CD4-positive, alpha-beta memory T cell (primary cell): ENCODE results near the gene SLC17A1. TPM values are rescaled to one million over a fixed set of nuclear protein-coding genes. Genes with fewer than 3 reads are reported as not detected.

Source experiments
- CTCF ChIA-PET: fragments of 350-600 bp; sonication (Branson Sonifier 250); formaldehyde crosslinking; loops from one replicate; lab custom pipeline; 2021; ENCODE audit warnings: inconsistent platforms; ENCODE audit not compliant: partially characterized antibody; lab: Charles Lee
- POLR2A ChIA-PET: fragments of 350-600 bp; sonication (Branson Sonifier 250); formaldehyde crosslinking; loops from one replicate; lab custom pipeline; 2021; ENCODE audit not compliant: partially characterized antibody; lab: Charles Lee
- DNase-seq, 5 donors: peaks; one replicate each; pipeline versions ENCODE4 v3.0.0 to v3.0.0-alpha.2; 2020 to 2022; ENCODE audit warnings: mixed read lengths in 1 of 5
- H3K27ac ChIP-seq: one replicate; pipeline ENCODE4 v1.7.0; 2013; ENCODE audit warnings: low read depth, low read length
- H3K27me3 ChIP-seq: 2 replicates; pipeline ENCODE4 v1.7.0; 2013; ENCODE audit warnings: mild to moderate bottlenecking, low read length, moderate library complexity; ENCODE audit not compliant: insufficient read depth
- H3K36me3 ChIP-seq: 2 replicates; pipeline ENCODE4 v1.7.0; 2013; ENCODE audit warnings: mild to moderate bottlenecking, low read length, moderate library complexity; ENCODE audit not compliant: insufficient read depth
- H3K4me1 ChIP-seq: 2 replicates; pipeline ENCODE4 v1.7.0; 2013; ENCODE audit warnings: mild to moderate bottlenecking, low read length, moderate library complexity; ENCODE audit not compliant: insufficient read depth
- H3K4me3 ChIP-seq, 2 donors: one replicate each; pipeline ENCODE4 v1.7.0; 2013; ENCODE audit warnings: low read length in 2 of 2, mild to moderate bottlenecking in 1 of 2
- H3K9me3 ChIP-seq, 2 donors: one replicate each; pipeline ENCODE4 v1.7.0; 2013; ENCODE audit warnings: low read length in 2 of 2, control low read depth in 1 of 2; ENCODE audit not compliant: control insufficient read depth in 1 of 2
- H3K27ac Mint-ChIP-seq, 7 donors: one replicate each; pipeline ENCODE4 v1.8.0; 2020 to 2021; ENCODE audit warnings: mixed read lengths in 7 of 7, mild to moderate bottlenecking in 6 of 7, inconsistent platforms in 3 of 7, moderate library complexity in 3 of 7
- H3K27me3 Mint-ChIP-seq, 2 donors: one replicate each; pipeline ENCODE4 v1.8.0; 2020 to 2021; ENCODE audit warnings: mixed read lengths in 2 of 2
- H3K36me3 Mint-ChIP-seq, 2 donors: one replicate each; pipeline ENCODE4 v1.8.0; 2020 to 2021; ENCODE audit warnings: mixed read lengths in 2 of 2, inconsistent platforms in 1 of 2, mild to moderate bottlenecking in 1 of 2
- H3K4me1 Mint-ChIP-seq, 4 donors: one replicate each; pipeline ENCODE4 v1.8.0; 2020 to 2021; ENCODE audit warnings: mixed read lengths in 4 of 4, mild to moderate bottlenecking in 1 of 4
- H3K4me3 Mint-ChIP-seq, 8 donors: one replicate each; pipeline ENCODE4 v1.8.0; 2020 to 2021; ENCODE audit warnings: mixed read lengths in 8 of 8, mild to moderate bottlenecking in 7 of 8, moderate library complexity in 6 of 8, inconsistent platforms in 3 of 8
- H3K9me3 Mint-ChIP-seq, 8 donors: one replicate each; pipeline ENCODE4 v1.8.0; 2020 to 2021; ENCODE audit warnings: mixed read lengths in 8 of 8, mild to moderate bottlenecking in 5 of 8, inconsistent platforms in 3 of 8, moderate library complexity in 1 of 8
- intact Hi-C: fragments of 100-400 bp; cut with micrococcal nuclease; formaldehyde crosslinking; loops from one replicate; pipeline ENCODE4 v1.15.1; 2023
- polyA plus RNA-seq, 2 donors: library from polyadenylated mRNA; unstranded; fragments of 300-500 nt; fragmentation: Illumina TruSeq; gene quantifications; one replicate each; pipeline ENCODE4 v1.2.3, GENCODE V29; 2021
- total RNA-seq, 2 experiments: library from RNA; stranded (reverse); gene quantifications; one replicate each; pipeline ENCODE4 v1.2.3, GENCODE V29; 2021

The SLC17A1 gene
- total and polyA plus RNA-seq, 4 experiments from 2014 or later, result 0.19 TPM; not detected in 3

- Mint-ChIP-seq H3K4me3 (no peak overlapping the region), H3K36me3 (no peaks in the 10 kb centered on the region), H3K9me3 (peaks cover 0 to 5% (median 3%) of the 10 kb centered on the region in 8 donors), H3K27me3 (peaks cover 1 to 4% of the 10 kb centered on the region in 2 donors), H3K4me1 (no peaks in the 10 kb centered on the region), H3K27ac (no peak overlapping the region)
- intact Hi-C loops, result no loop called here
- ChIA-PET POLR2A (interaction anchor here (0.5 kb wide), 1 partner anchor 67 kb away, joined by 3 read pairs; no protein-coding TSS in a partner anchor), CTCF (no interaction called here)
- no peak overlapping the region for H3K4me3 ChIP-seq
- DNase-seq, result no peak
- no peaks in the 10 kb centered on the region for H3K4me1 ChIP-seq
- no peaks in the 10 kb centered on the region for H3K9me3 ChIP-seq
- no peaks in the 10 kb centered on the region for H3K36me3 ChIP-seq
- no peaks in the 10 kb centered on the region for H3K27me3 ChIP-seq
- no peak overlapping the region for H3K27ac ChIP-seq
These were observed 16.7 kb downstream of the SLC17A1 start for GRCh38 chr6:25815194-25815593.

GRCh38 chr6:25804804-25805203 is 27.0 kb downstream of the SLC17A1 start:
- intact Hi-C loops, result no loop called here
- no peaks in the 10 kb centered on the region for H3K27me3 ChIP-seq
- Mint-ChIP-seq H3K4me1 (no peaks in the 10 kb centered on the region), H3K36me3 (no peaks in the 10 kb centered on the region), H3K27me3 (peaks cover 7 to 17% of the 10 kb centered on the region in 2 donors), H3K9me3 (peaks cover 0 to 9% (median 2%) of the 10 kb centered on the region in 8 donors), H3K27ac (no peak overlapping the region), H3K4me3 (no peak overlapping the region)
- no peak overlapping the region for H3K4me3 ChIP-seq
- H3K9me3 ChIP-seq, result no peaks in the 10 kb centered on the region
- no peaks in the 10 kb centered on the region for H3K36me3 ChIP-seq
- ChIA-PET POLR2A (no interaction called here), CTCF (interaction anchor here (1.5 kb wide), 1 partner anchor 17 kb away, joined by 7 read pairs; no protein-coding TSS in a partner anchor)
- DNase-seq, result no peak
- no peak overlapping the region for H3K27ac ChIP-seq
- H3K4me1 ChIP-seq, result no peaks in the 10 kb centered on the region

GRCh38 chr6:25801436-25801835 is 30.4 kb downstream of the SLC17A1 start:
- Histone ChIP-seq H3K4me1 (no peaks in the 10 kb centered on the region), H3K27ac (no peak overlapping the region), H3K9me3 (no peaks in the 10 kb centered on the region), H3K36me3 (no peaks in the 10 kb centered on the region), H3K4me3 (no peak overlapping the region), H3K27me3 (no peaks in the 10 kb centered on the region)
- ChIA-PET CTCF (no interaction called here), POLR2A (no interaction called here)
- no peak overlapping the region for H3K27ac Mint-ChIP-seq
- peaks cover 5 to 17% of the 10 kb centered on the region in 2 donors for H3K27me3 Mint-ChIP-seq
- H3K9me3 Mint-ChIP-seq, result peaks cover 0 to 9% (median 2%) of the 10 kb centered on the region in 8 donors
- intact Hi-C loops, result no loop called here
- H3K36me3 Mint-ChIP-seq, result no peaks in the 10 kb centered on the region
- H3K4me3 Mint-ChIP-seq, result no peak overlapping the region
- no peak for DNase-seq
- H3K4me1 Mint-ChIP-seq, result no peaks in the 10 kb centered on the region

GRCh38 chr6:25794784-25795183 is 37.1 kb downstream of the SLC17A1 start:
- H3K27ac Mint-ChIP-seq, result no peak overlapping the region
- H3K9me3 Mint-ChIP-seq, result no peaks in the 10 kb centered on the region
- Histone ChIP-seq H3K4me3 (no peak overlapping the region), H3K4me1 (no peaks in the 10 kb centered on the region), H3K9me3 (no peaks in the 10 kb centered on the region), H3K27ac (no peak overlapping the region), H3K36me3 (no peaks in the 10 kb centered on the region), H3K27me3 (no peaks in the 10 kb centered on the region)
- H3K36me3 Mint-ChIP-seq, result no peaks in the 10 kb centered on the region
- ChIA-PET CTCF (no interaction called here), POLR2A (no interaction called here)
- DNase-seq, result no peak
- H3K4me1 Mint-ChIP-seq, result no peaks in the 10 kb centered on the region
- intact Hi-C loops, result no loop called here
- H3K4me3 Mint-ChIP-seq, result no peak overlapping the region
- peaks cover 0 to 3% of the 10 kb centered on the region in 2 donors for H3K27me3 Mint-ChIP-seq

GRCh38 chr6:25793970-25794369 is 37.9 kb downstream of the SLC17A1 start:
- Mint-ChIP-seq H3K4me1 (no peaks in the 10 kb centered on the region), H3K27me3 (no peaks in the 10 kb centered on the region), H3K27ac (no peak overlapping the region), H3K9me3 (no peaks in the 10 kb centered on the region), H3K4me3 (no peak overlapping the region), H3K36me3 (no peaks in the 10 kb centered on the region)
- H3K36me3 ChIP-seq, result no peaks in the 10 kb centered on the region
- no peak overlapping the region for H3K27ac ChIP-seq
- intact Hi-C loops, result no loop called here
- H3K4me1 ChIP-seq, result no peaks in the 10 kb centered on the region
- POLR2A ChIA-PET, result no interaction called here
- no peaks in the 10 kb centered on the region for H3K27me3 ChIP-seq
- H3K4me3 ChIP-seq, result no peak overlapping the region
- no peak for DNase-seq
- CTCF ChIA-PET, result interaction anchor here (1.5 kb wide), 2 partner anchors 88 to 209 kb away, joined by 3 to 9 read pairs; no protein-coding TSS in a partner anchor
- no peaks in the 10 kb centered on the region for H3K9me3 ChIP-seq

GRCh38 chr6:25792016-25792415 is 39.8 kb downstream of the SLC17A1 start:
- Histone ChIP-seq H3K4me1 (no peaks in the 10 kb centered on the region), H3K4me3 (no peak overlapping the region), H3K27ac (no peak overlapping the region), H3K27me3 (no peaks in the 10 kb centered on the region), H3K36me3 (no peaks in the 10 kb centered on the region), H3K9me3 (no peaks in the 10 kb centered on the region)
- ChIA-PET CTCF (interaction anchor here (1.0 to 1.8 kb wide), 2 partner anchors 99 to 200 kb away, joined by 3 to 5 read pairs; no protein-coding TSS in a partner anchor), POLR2A (no interaction called here)
- H3K27me3 Mint-ChIP-seq, result no peaks in the 10 kb centered on the region
- H3K9me3 Mint-ChIP-seq, result no peaks in the 10 kb centered on the region
- H3K4me1 Mint-ChIP-seq, result peaks cover 0 to 3% (median 0%) of the 10 kb centered on the region in 4 donors
- H3K4me3 Mint-ChIP-seq, result no peak overlapping the region
- no peaks in the 10 kb centered on the region for H3K36me3 Mint-ChIP-seq
- no peak for DNase-seq
- no peak overlapping the region for H3K27ac Mint-ChIP-seq
- intact Hi-C loops, result no loop called here

GRCh38 chr6:25789475-25789874 is 42.4 kb downstream of the SLC17A1 start:
- ChIA-PET CTCF (interaction anchor here (0.7 to 5.7 kb wide), 23 partner anchors 10 to 214 kb away, joined by 3 to 84 read pairs (median 6); no protein-coding TSS in a partner anchor), POLR2A (no interaction called here)
- Histone ChIP-seq H3K27ac (no peak overlapping the region), H3K4me1 (no peaks in the 10 kb centered on the region), H3K9me3 (no peaks in the 10 kb centered on the region), H3K4me3 (no peak overlapping the region), H3K27me3 (no peaks in the 10 kb centered on the region), H3K36me3 (no peaks in the 10 kb centered on the region)
- H3K9me3 Mint-ChIP-seq, result no peaks in the 10 kb centered on the region
- H3K27me3 Mint-ChIP-seq, result no peaks in the 10 kb centered on the region
- H3K27ac Mint-ChIP-seq, result peak overlapping the region in 1 of 7 donors; percentile 43
- H3K4me3 Mint-ChIP-seq, result no peak overlapping the region
- no peak for DNase-seq
- intact Hi-C loops, result no loop called here
- peaks cover 0 to 3% (median 0%) of the 10 kb centered on the region in 4 donors for H3K4me1 Mint-ChIP-seq
- H3K36me3 Mint-ChIP-seq, result no peaks in the 10 kb centered on the region
